ENCODE data around the gene TSC22D1. TPM values are rescaled to one million over a fixed set of nuclear protein-coding genes. Genes with fewer than 3 reads are reported as not detected.

Gene TSC22D1
- polyA plus RNA-seq, 1 donor from 2014 or later = 4.0 TPM

- H3K4me3 Mint-ChIP-seq = no peak overlapping the region
- peaks cover 0 to 2% (median 0%) of the 10 kb centered on the region in 3 donors for H3K9me3 Mint-ChIP-seq
- H3K27me3 Mint-ChIP-seq = peaks cover 2% of the 10 kb centered on the region
- no peaks in the 10 kb centered on the region for H3K4me1 Mint-ChIP-seq
- H3K36me3 Mint-ChIP-seq = no peaks in the 10 kb centered on the region
- no peak overlapping the region for H3K27ac Mint-ChIP-seq
These were observed 179.2 kb downstream of the TSC22D1 start for GRCh38 chr13:44396701-44397580.

GRCh38 chr13:44395976-44396694 lies 180.0 kb downstream of the TSC22D1 start:
- H3K4me1 Mint-ChIP-seq = no peaks in the 10 kb centered on the region
- no peak overlapping the region for H3K27ac Mint-ChIP-seq
- no peak overlapping the region for H3K4me3 Mint-ChIP-seq
- H3K36me3 Mint-ChIP-seq = no peaks in the 10 kb centered on the region
- peaks cover 2% of the 10 kb centered on the region for H3K27me3 Mint-ChIP-seq
- H3K9me3 Mint-ChIP-seq = peaks cover 0 to 2% (median 0%) of the 10 kb centered on the region in 3 donors

GRCh38 chr13:44394658-44395057 lies 181.5 kb downstream of the TSC22D1 start:
- peaks cover 0 to 2% (median 0%) of the 10 kb centered on the region in 3 donors for H3K9me3 Mint-ChIP-seq

GRCh38 chr13:44393391-44393790 lies 182.7 kb downstream of the TSC22D1 start:
- H3K4me3 Mint-ChIP-seq = no peak overlapping the region
- H3K4me1 Mint-ChIP-seq = peaks cover 0 to 2% (median 0%) of the 10 kb centered on the region in 3 donors
- H3K36me3 Mint-ChIP-seq = no peaks in the 10 kb centered on the region
- peak overlapping the region in 1 of 3 donors; percentile 40 for H3K27ac Mint-ChIP-seq
- peaks cover 0 to 2% (median 0%) of the 10 kb centered on the region in 3 donors for H3K9me3 Mint-ChIP-seq
- H3K27me3 Mint-ChIP-seq = peaks cover 4% of the 10 kb centered on the region

More at GRCh38 chr13:44394658-44395057, 181.5 kb downstream of the TSC22D1 start:
- Mint-ChIP-seq H3K36me3 (no peaks in the 10 kb centered on the region), H3K27ac (no peak overlapping the region), H3K4me3 (no peak overlapping the region), H3K4me1 (no peaks in the 10 kb centered on the region), H3K27me3 (peaks cover 4% of the 10 kb centered on the region)

DNA sequence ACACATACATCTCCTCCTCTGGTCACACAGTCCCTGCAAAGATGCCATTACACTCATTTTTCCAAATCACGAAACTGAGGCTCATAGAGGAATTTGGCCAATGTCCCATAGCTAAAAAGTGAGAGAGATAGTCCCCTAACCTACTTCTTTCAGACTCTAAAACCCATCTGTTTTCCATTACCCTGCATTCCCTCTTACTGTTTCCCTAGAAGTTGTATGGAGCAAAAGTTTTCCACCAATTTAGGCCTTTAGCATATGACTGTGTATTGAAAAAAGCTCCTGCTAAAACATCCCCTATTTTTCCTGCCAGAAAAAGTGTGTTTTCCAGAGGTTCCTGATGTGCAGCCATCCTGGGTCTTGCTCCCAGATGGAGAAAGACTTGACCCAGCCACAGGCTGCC lies 186.3 kb downstream of the TSC22D1 start:
- Mint-ChIP-seq H3K4me1 (peaks cover 0 to 2% (median 0%) of the 10 kb centered on the region in 3 donors), H3K36me3 (no peaks in the 10 kb centered on the region), H3K27me3 (peaks cover 4% of the 10 kb centered on the region), H3K9me3 (peaks cover 0 to 2% (median 0%) of the 10 kb centered on the region in 3 donors), H3K27ac (no peak overlapping the region), H3K4me3 (no peak overlapping the region)

GRCh38 chr13:44389060-44389666 lies 187.0 kb downstream of the TSC22D1 start:
- peaks cover 0 to 2% (median 0%) of the 10 kb centered on the region in 3 donors for H3K9me3 Mint-ChIP-seq

DNA sequence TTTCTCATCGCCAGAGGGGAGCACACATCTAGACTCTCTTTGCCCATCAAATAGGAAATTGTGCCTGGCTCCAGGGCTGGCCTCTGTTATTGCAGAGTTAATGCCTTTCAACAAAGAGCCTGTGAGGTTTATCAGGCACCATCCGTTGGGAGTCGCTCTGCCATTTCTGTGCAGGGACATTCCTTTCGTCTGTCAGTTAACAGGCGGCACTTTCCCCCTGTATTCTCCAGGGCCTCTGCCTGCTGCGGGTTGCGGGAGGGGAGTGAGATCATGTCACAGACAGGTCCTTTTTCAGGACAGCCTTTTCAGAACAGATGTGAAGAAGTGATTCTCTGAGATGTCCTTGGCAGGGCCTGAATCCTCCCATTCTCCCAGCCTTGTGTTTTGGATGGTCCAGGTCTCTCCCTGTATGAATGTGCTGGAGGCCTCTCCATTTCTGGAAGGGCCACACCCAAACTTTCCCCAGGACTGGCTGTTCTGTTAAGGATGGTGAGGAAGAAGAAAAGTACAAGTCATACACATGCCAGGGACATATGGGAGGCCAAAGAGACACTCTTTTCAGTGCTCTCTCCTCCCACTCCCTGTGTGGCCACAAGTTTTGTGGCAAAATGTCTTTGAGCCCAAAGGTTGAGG lies 187.6 kb downstream of the TSC22D1 start:
- Mint-ChIP-seq H3K27me3 (peaks cover 4% of the 10 kb centered on the region), H3K4me1 (peaks cover 0 to 2% (median 0%) of the 10 kb centered on the region in 3 donors), H3K27ac (no peak overlapping the region), H3K36me3 (no peaks in the 10 kb centered on the region), H3K4me3 (no peak overlapping the region), H3K9me3 (peaks cover 0 to 2% (median 0%) of the 10 kb centered on the region in 3 donors)

More at GRCh38 chr13:44389060-44389666, 187.0 kb downstream of the TSC22D1 start:
- H3K27ac Mint-ChIP-seq = no peak overlapping the region
- peaks cover 0 to 2% (median 0%) of the 10 kb centered on the region in 3 donors for H3K4me1 Mint-ChIP-seq
- peaks cover 4% of the 10 kb centered on the region for H3K27me3 Mint-ChIP-seq
- no peaks in the 10 kb centered on the region for H3K36me3 Mint-ChIP-seq
- H3K4me3 Mint-ChIP-seq = no peak overlapping the region

GRCh38 chr13:44386913-44387556 lies 189.1 kb downstream of the TSC22D1 start:
- H3K4me3 Mint-ChIP-seq = no peak overlapping the region
- no peak overlapping the region for H3K27ac Mint-ChIP-seq
- no peaks in the 10 kb centered on the region for H3K36me3 Mint-ChIP-seq
- H3K27me3 Mint-ChIP-seq = peaks cover 4% of the 10 kb centered on the region
- H3K4me1 Mint-ChIP-seq = peaks cover 0 to 2% (median 0%) of the 10 kb centered on the region in 3 donors
- no peaks in the 10 kb centered on the region for H3K9me3 Mint-ChIP-seq

DNA sequence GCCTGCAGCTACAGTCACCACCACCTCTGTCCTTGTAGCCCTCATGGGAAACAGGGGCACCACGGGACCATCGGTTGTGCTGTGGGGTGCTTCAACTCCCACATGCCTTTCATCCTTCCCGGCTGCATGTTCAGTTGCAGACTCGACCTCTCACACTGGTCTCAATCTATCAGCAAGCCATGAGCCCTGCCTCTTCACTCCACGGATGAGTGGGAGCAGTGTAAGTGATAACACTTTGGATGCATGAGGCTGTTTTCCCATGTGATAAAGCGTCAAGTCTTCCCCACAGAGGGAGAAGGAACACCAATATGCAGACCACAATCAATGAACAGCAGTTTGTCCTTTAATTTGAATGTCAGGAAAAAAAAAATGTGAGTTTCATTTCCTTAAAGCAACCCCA lies 190.3 kb downstream of the TSC22D1 start:
- Mint-ChIP-seq H3K36me3 (no peaks in the 10 kb centered on the region), H3K27me3 (peaks cover 3% of the 10 kb centered on the region), H3K4me1 (peaks cover 0 to 2% (median 0%) of the 10 kb centered on the region in 3 donors), H3K9me3 (no peaks in the 10 kb centered on the region), H3K4me3 (no peak overlapping the region), H3K27ac (peak overlapping the region in 1 of 3 donors; percentile 17)

- H3K9me3 Mint-ChIP-seq = no peaks in the 10 kb centered on the region
- H3K36me3 Mint-ChIP-seq = no peaks in the 10 kb centered on the region
- peaks cover 2% of the 10 kb centered on the region for H3K27me3 Mint-ChIP-seq
- peaks cover 0 to 2% (median 0%) of the 10 kb centered on the region in 3 donors for H3K4me1 Mint-ChIP-seq
- H3K4me3 Mint-ChIP-seq = no peak overlapping the region
- H3K27ac Mint-ChIP-seq = no peak overlapping the region
These were observed 190.7 kb downstream of the TSC22D1 start for GRCh38 chr13:44385401-44385800.

- Mint-ChIP-seq H3K4me3 (no peak overlapping the region), H3K36me3 (no peaks in the 10 kb centered on the region), H3K9me3 (no peaks in the 10 kb centered on the region), H3K27ac (no peak overlapping the region), H3K27me3 (peaks cover 2% of the 10 kb centered on the region), H3K4me1 (peaks cover 0 to 2% (median 0%) of the 10 kb centered on the region in 3 donors)
These were observed 191.4 kb downstream of the TSC22D1 start for GRCh38 chr13:44384778-44385177.

- Mint-ChIP-seq H3K36me3 (no peaks in the 10 kb centered on the region), H3K4me1 (peaks cover 0 to under 1% (median 0%) of the 10 kb centered on the region in 3 donors), H3K4me3 (no peak overlapping the region), H3K27me3 (peaks cover 2% of the 10 kb centered on the region), H3K9me3 (no peaks in the 10 kb centered on the region), H3K27ac (no peak overlapping the region)
These were observed 192.2 kb downstream of the TSC22D1 start for GRCh38 chr13:44383945-44384344.

DNA sequence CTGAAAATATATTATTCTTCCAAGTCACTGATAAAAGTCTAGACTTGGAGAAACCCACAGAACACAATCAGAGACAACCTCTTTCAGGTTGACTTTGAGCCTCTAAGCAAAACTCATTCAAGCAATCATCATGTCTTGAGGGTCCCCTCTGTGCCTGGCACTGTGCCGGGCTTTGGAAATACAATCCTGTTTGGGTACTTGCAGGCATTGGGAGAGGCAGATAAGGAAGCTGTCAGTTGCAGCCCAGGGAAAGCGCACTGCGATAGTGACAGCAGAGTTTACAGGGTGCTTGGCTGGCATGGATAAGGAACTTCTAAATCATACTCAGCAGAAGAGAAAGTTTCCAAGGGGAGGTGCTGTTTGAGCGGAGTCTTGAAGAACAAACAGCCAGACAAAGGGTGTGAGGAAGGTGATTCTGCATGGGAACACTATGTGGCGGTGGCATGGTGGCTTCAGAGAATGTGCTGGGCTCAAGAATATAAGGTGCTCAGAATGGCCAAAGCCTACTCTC lies 193.4 kb downstream of the TSC22D1 start:
- no peaks in the 10 kb centered on the region for H3K4me1 Mint-ChIP-seq
- no peak overlapping the region for H3K27ac Mint-ChIP-seq
- H3K4me3 Mint-ChIP-seq = no peak overlapping the region
- peaks cover 2% of the 10 kb centered on the region for H3K27me3 Mint-ChIP-seq
- no peaks in the 10 kb centered on the region for H3K9me3 Mint-ChIP-seq
- no peaks in the 10 kb centered on the region for H3K36me3 Mint-ChIP-seq

Measured in IgD-negative memory B cell (primary cell).